ENCODE measurements around the gene RPUSD4.

RPUSD4 gene

GRCh38 chr11:126154691-126155090 lies 56.8 kb downstream of the RPUSD4 start:
- DNase-seq, result no peak

- DNase-seq, result no peak
These were observed 57.5 kb downstream of the RPUSD4 start for GRCh38 chr11:126153972-126154371.

GRCh38 chr11:126153006-126153405 lies 58.4 kb downstream of the RPUSD4 start:
- DNase-seq, result no peak

GRCh38 chr11:126152586-126152985 lies 58.9 kb downstream of the RPUSD4 start:
- DNase-seq, result no peak

- DNase-seq, result no peak
These were observed 59.3 kb downstream of the RPUSD4 start for GRCh38 chr11:126152152-126152551.
